Endothelial cell of umbilical vein (primary cell): ENCODE data around the gene PLXND1. TPM values are rescaled to one million over a fixed set of nuclear protein-coding genes. Genes with fewer than 3 reads are reported as not detected.

Experiments used
- BruUV-seq: library from RNA; stranded (reverse); fragments of 400-500 nt; replicated peaks from 2 replicates; lab custom pipeline; 2021; lab: Mats Ljungman, UMichigan
- CTCF ChIA-PET: fragments of 300-600, 350-600 bp; sonication (Branson Sonifier 250); formaldehyde crosslinking; loops from one replicate; lab custom pipeline; 2021; ENCODE audit warnings: antibody characterized with exemption, inconsistent platforms; lab: Charles Lee
- POLR2A ChIA-PET: fragments of 300-600, 350-600 bp; sonication (Branson Sonifier 250); formaldehyde crosslinking; loops from one replicate; lab custom pipeline; 2021; ENCODE audit warnings: antibody characterized with exemption, inconsistent platforms; lab: Charles Lee
- DNase-seq: peaks from one replicate; pipeline ENCODE4 v3.0.0-alpha.2; 2011; ENCODE audit warnings: low read depth, low spot score
- FAIRE-seq: peaks from 2 replicates; lab custom pipeline; 2011; peaks lifted over from hg19 to GRCh38; lab: Jason Lieb, UNC
- H2AFZ ChIP-seq: 2 replicates; pipeline ENCODE4 v1.6.0; 2012; ENCODE audit warnings: low read depth, low read length, control low read depth, inconsistent platforms
- H3K27ac ChIP-seq: 2 replicates; pipeline ENCODE4 v1.5.1; 2011; ENCODE audit warnings: low read depth, mild to moderate bottlenecking, control low read depth, low read length, moderate library complexity; ENCODE audit not compliant: insufficient read depth
- H3K27me3 ChIP-seq, 2 experiments: 2 replicates each; pipeline versions ENCODE4 v1.6.0 to v1.6.1; 2011; ENCODE audit warnings: low read length in 2 of 2, mixed read lengths in 1 of 2; ENCODE audit not compliant: control insufficient read depth in 2 of 2, insufficient read depth in 2 of 2
- H3K36me3 ChIP-seq, 2 experiments: 2 replicates in 1 of 2; 3 replicates in 1 of 2; pipeline ENCODE4 v1.5.1; 2011; ENCODE audit warnings: low read length in 2 of 2, mild to moderate bottlenecking in 1 of 2, moderate library complexity in 1 of 2; ENCODE audit not compliant: control insufficient read depth in 2 of 2, insufficient read depth in 2 of 2; ENCODE audit errors: extremely low read depth in 1 of 2
- H3K4me1 ChIP-seq: 3 replicates; pipeline ENCODE4 v1.5.1; 2011; ENCODE audit warnings: mild to moderate bottlenecking, low read length; ENCODE audit not compliant: control insufficient read depth, insufficient read depth; ENCODE audit errors: extremely low read depth
- H3K4me2 ChIP-seq: 2 replicates; pipeline ENCODE4 v1.6.1; 2011; ENCODE audit warnings: low read length, control low read depth, mixed read lengths; ENCODE audit not compliant: insufficient read depth
- H3K4me3 ChIP-seq, 3 experiments: fragments of 200-600 bp in 1 of 3; sonication (generic), shearing (Covaris generic) in 1 of 3; replicated peaks in 1 of 3; 2 replicates each; pipeline ENCODE4 v1.5.1; 2011 to 2016; ENCODE audit warnings: control low read depth in 3 of 3, low read length in 3 of 3, mild to moderate bottlenecking in 2 of 3, inconsistent platforms in 1 of 3, low read depth in 1 of 3, moderate library complexity in 1 of 3; ENCODE audit not compliant: insufficient read depth in 1 of 3
- H3K79me2 ChIP-seq: 2 replicates; pipeline ENCODE4 v1.6.0; 2012; ENCODE audit warnings: low read length, inconsistent platforms; ENCODE audit not compliant: control insufficient read depth, insufficient read depth
- H3K9ac ChIP-seq: replicated peaks from 2 replicates; pipeline ENCODE3; 2011; ENCODE audit warnings: low read length, control low read depth; ENCODE audit not compliant: insufficient read depth; ENCODE audit errors: extremely low read depth
- H3K9me1 ChIP-seq: replicated peaks from 3 replicates; pipeline ENCODE4 v1.6.0; 2011; ENCODE audit warnings: mild to moderate bottlenecking, low read length; ENCODE audit not compliant: control insufficient read depth, insufficient read depth; ENCODE audit errors: extremely low read depth
- H3K9me3 ChIP-seq: replicated peaks from 2 replicates; pipeline ENCODE4 v1.5.1; 2012; ENCODE audit warnings: low read length, inconsistent platforms; ENCODE audit not compliant: control insufficient read depth, insufficient read depth
- H4K20me1 ChIP-seq: replicated peaks from 2 replicates; pipeline ENCODE3; 2011; ENCODE audit warnings: mild to moderate bottlenecking, low read length; ENCODE audit not compliant: control insufficient read depth, insufficient read depth; ENCODE audit errors: extremely low read depth
- FOS ChIP-seq: IDR thresholded peaks from 2 replicates; pipeline ENCODE4 v1.6.1; 2011; ENCODE audit warnings: mild to moderate bottlenecking, low read length, moderate library complexity, borderline replicate concordance; ENCODE audit not compliant: insufficient read depth
- GATA2 ChIP-seq: IDR thresholded peaks from 2 replicates; pipeline ENCODE4 v1.7.0; 2011; ENCODE audit warnings: low read depth, mild to moderate bottlenecking, moderate library complexity, mixed read lengths, low read length; ENCODE audit not compliant: insufficient read length, insufficient read depth
- JUN ChIP-seq: IDR thresholded peaks from 2 replicates; pipeline ENCODE4 v1.6.1; 2011; ENCODE audit warnings: borderline replicate concordance, low read depth; ENCODE audit not compliant: insufficient read length, insufficient read depth
- MAX ChIP-seq: IDR thresholded peaks from 2 replicates; pipeline ENCODE4 v1.6.1; 2011; ENCODE audit not compliant: insufficient read depth, insufficient read length
- MYC ChIP-seq: IDR thresholded peaks from one replicate; pipeline ENCODE4 v1.6.1; 2011; ENCODE audit warnings: mild to moderate bottlenecking, low read depth, low read length
- POLR2A ChIP-seq: IDR thresholded peaks from 2 replicates; pipeline ENCODE4 v1.6.1; 2012; ENCODE audit warnings: low read depth, mild to moderate bottlenecking, control low read depth, low read length
- POLR2AphosphoS5 ChIP-seq: IDR thresholded peaks from 2 replicates; pipeline ENCODE4 v1.6.1; 2012; ENCODE audit warnings: low read depth, mild to moderate bottlenecking, control low read depth, low read length, moderate library complexity; ENCODE audit not compliant: insufficient read depth
- dilution Hi-C: fragments of 300-500 bp; cut with MboI; formaldehyde crosslinking; loops from one replicate; pipeline ENCODE4 v1.15.0; 2019; ENCODE audit warnings: low sequenced_read_pairs; ENCODE audit not compliant: extremely low pct_ligation_motif_present
- intact Hi-C: fragments of 100-400 bp; cut with micrococcal nuclease; formaldehyde crosslinking; loops from one replicate; pipeline ENCODE4 v1.10.0; 2022
- polyA plus RNA-seq, 4 experiments: library from polyadenylated mRNA; depleted of rRNA in 3 of 4; stranded (reverse) in 3 of 4; unstranded in 1 of 4; fragments of >200 nt; gene quantifications; 2 replicates each; pipeline versions ENCODE4 v1.2.1 to v1.2.3, GENCODE V29; 2011 to 2012; ENCODE audit warnings: missing spikeins in 1 of 4
- total RNA-seq: library from RNA; stranded (reverse); gene quantifications from 2 replicates; pipeline ENCODE4 v1.2.3, GENCODE V29; 2021

The PLXND1 gene
- total and polyA plus RNA-seq, 2 donors (not counting 3 experiments of a cell fraction or from before 2014, with no cell fraction given): 300 to 834 TPM

GRCh38 chr3:129624347-129625071 lies 18.0 kb upstream of the PLXND1 start:
- Histone ChIP-seq H3K9me1 (no peaks in the 10 kb centered on the region), H3K4me3 (no peak overlapping the region), H3K9ac (no peak overlapping the region), H3K4me2 (no peak overlapping the region), H2AFZ (no peak overlapping the region), H3K27ac (peak overlapping the region; percentile 96), H3K9me3 (no peaks in the 10 kb centered on the region), H3K79me2 (no peaks in the 10 kb centered on the region), H3K36me3 (no peaks in the 10 kb centered on the region), H3K27me3 (no peaks in the 10 kb centered on the region), H3K4me1 (peaks cover 76% of the 10 kb centered on the region), H4K20me1 (no peaks in the 10 kb centered on the region)
- FAIRE-seq (peak; percentile 4), DNase-seq (peak; percentile 26)
- no TSS peak for BruUV-seq
- dilution Hi-C loops: no loop called here
- ChIA-PET POLR2A (no interaction called here), CTCF (interaction anchor here (0.6 to 3.5 kb wide), 6 partner anchors 16 to 1334 kb away, joined by 3 to 10 read pairs (median 4); no protein-coding TSS in a partner anchor)
- TF ChIP-seq POLR2AphosphoS5 (no peak), GATA2 (no peak)
- intact Hi-C loops: loop anchor here (1.0 to 10.0 kb wide), 3 partner anchors 184 to 470 kb away; partner anchors contain the start of gene IFT122

- Histone ChIP-seq H2AFZ (no peak overlapping the region), H4K20me1 (no peaks in the 10 kb centered on the region), H3K4me3 (no peak overlapping the region), H3K9ac (peak overlapping the region; percentile 61), H3K27ac (peak overlapping the region; percentile 96), H3K36me3 (no peaks in the 10 kb centered on the region), H3K9me1 (no peaks in the 10 kb centered on the region), H3K4me2 (peak overlapping the region; percentile 4), H3K79me2 (no peaks in the 10 kb centered on the region), H3K27me3 (no peaks in the 10 kb centered on the region), H3K9me3 (no peaks in the 10 kb centered on the region), H3K4me1 (peaks cover 85% of the 10 kb centered on the region)
- TF ChIP-seq MAX (no peak), MYC (peak; percentile 67), POLR2A (peak; percentile 82), JUN (no peak), POLR2AphosphoS5 (peak; percentile 99), GATA2 (peak; percentile 41), FOS (peak; percentile 17)
- ChIA-PET CTCF (interaction anchor here (1.2 to 3.5 kb wide), 6 partner anchors 11 to 133 kb away, joined by 3 to 11 read pairs (median 7); no protein-coding TSS in a partner anchor), POLR2A (no interaction called here)
- FAIRE-seq (peak; percentile 99), DNase-seq (peak; percentile 97)
- dilution Hi-C loops (no loop called here), intact Hi-C loops (loop anchor here (1.0 to 10.0 kb wide), 5 partner anchors 15 to 471 kb away; partner anchors contain the start of gene IFT122)
- BruUV-seq: no TSS peak
Observed at GRCh38 chr3:129623447-129624118, 17.1 kb upstream of the PLXND1 start.
